Esophagus muscularis mucosa (tissue), 4 donors: Measurements from ENCODE around the gene ENPP3.

Source experiments
- EP300 ChIP-seq: sonication (generic); formaldehyde crosslinking; IDR thresholded peaks from one replicate; pipeline ENCODE4 v1.6.1; 2017; ENCODE audit warnings: antibody characterized with exemption
- POLR2AphosphoS5 ChIP-seq, 2 donors: sonication (generic); formaldehyde crosslinking; IDR thresholded peaks; one replicate each; pipeline ENCODE4 v1.6.1; 2017; ENCODE audit warnings: antibody characterized with exemption in 2 of 2
- TF ChIP-seq, protein P1 (sequence below), 3 experiments: fragments of 200-600 bp in 2 of 3; fragments of 450-650 bp in 1 of 3; sonication (generic) in 2 of 3; IDR thresholded peaks; one replicate each; pipeline ENCODE4 v1.5.1; 2017 to 2019; ENCODE audit warnings: antibody characterized with exemption in 3 of 3, mild to moderate bottlenecking in 2 of 3, moderate library complexity in 1 of 3

DNA sequence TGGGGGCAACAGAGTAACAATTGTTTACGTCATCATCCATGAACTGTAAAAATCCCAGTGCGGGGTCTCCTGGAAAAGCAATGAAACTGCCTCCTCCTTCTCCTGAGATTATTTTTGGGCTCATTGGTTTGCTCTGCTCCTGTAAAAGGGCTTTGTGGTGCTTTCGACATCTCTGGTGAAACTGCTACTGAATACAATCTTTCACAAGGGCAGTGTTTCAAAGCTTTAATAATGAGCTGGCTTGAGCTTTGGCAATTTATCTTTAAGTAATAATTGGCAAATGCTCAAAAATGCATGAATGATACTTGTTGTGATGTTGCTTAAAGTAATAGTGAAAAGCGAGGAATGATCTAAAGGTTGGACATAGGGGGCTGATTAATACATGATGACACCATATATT is 127.2 kb downstream of the ENPP3 start:
- TF ChIP-seq, protein P1, sequence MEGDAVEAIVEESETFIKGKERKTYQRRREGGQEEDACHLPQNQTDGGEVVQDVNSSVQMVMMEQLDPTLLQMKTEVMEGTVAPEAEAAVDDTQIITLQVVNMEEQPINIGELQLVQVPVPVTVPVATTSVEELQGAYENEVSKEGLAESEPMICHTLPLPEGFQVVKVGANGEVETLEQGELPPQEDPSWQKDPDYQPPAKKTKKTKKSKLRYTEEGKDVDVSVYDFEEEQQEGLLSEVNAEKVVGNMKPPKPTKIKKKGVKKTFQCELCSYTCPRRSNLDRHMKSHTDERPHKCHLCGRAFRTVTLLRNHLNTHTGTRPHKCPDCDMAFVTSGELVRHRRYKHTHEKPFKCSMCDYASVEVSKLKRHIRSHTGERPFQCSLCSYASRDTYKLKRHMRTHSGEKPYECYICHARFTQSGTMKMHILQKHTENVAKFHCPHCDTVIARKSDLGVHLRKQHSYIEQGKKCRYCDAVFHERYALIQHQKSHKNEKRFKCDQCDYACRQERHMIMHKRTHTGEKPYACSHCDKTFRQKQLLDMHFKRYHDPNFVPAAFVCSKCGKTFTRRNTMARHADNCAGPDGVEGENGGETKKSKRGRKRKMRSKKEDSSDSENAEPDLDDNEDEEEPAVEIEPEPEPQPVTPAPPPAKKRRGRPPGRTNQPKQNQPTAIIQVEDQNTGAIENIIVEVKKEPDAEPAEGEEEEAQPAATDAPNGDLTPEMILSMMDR (IDR thresholded peaks at IDR 0.05), result no peak
- no peak for TF ChIP-seq POLR2AphosphoS5 (IDR thresholded peaks at IDR 0.05)
- no peak for TF ChIP-seq EP300
